Endodermal cell (in vitro differentiated cells): ENCODE data around the gene FYB2. TPM values are rescaled to one million over a fixed set of nuclear protein-coding genes. Genes with fewer than 3 reads are reported as not detected.
"Not testable (repeated sequence)": the region's sequence is repeated elsewhere in the genome, so short reads cannot be mapped to it uniquely, and the experiment has no call there.

Experiments
- DNase-seq: peaks from one replicate; pipeline ENCODE4 v3.0.0-alpha.2; 2017
- H3K27ac ChIP-seq: 2 replicates; pipeline ENCODE4 v1.5.1; 2013; ENCODE audit warnings: mild to moderate bottlenecking, low read depth, low read length, moderate library complexity
- H3K27me3 ChIP-seq: 2 replicates; pipeline ENCODE4 v1.6.1; 2013; ENCODE audit warnings: mild to moderate bottlenecking, low read length, moderate library complexity; ENCODE audit not compliant: insufficient read depth, control insufficient read depth, poor library complexity, severe bottlenecking
- H3K36me3 ChIP-seq: 2 replicates; pipeline ENCODE4 v1.7.0; 2013; ENCODE audit warnings: mild to moderate bottlenecking, low read length, moderate library complexity; ENCODE audit not compliant: control insufficient read depth, insufficient read depth
- H3K4me1 ChIP-seq: one replicate; pipeline ENCODE4 v1.7.0; 2013; ENCODE audit warnings: low read length; ENCODE audit not compliant: control insufficient read depth, insufficient read depth
- H3K4me3 ChIP-seq: 2 replicates; pipeline ENCODE4 v1.5.1; 2013; ENCODE audit warnings: mild to moderate bottlenecking, low read length, moderate library complexity
- H3K9ac ChIP-seq: 2 replicates; pipeline ENCODE4 v1.6.1; 2013; ENCODE audit warnings: mild to moderate bottlenecking, low read length, moderate library complexity; ENCODE audit not compliant: poor library complexity, severe bottlenecking; ENCODE audit errors: extremely low read depth
- H3K9me3 ChIP-seq: 2 replicates; pipeline ENCODE4 v1.6.1; 2013; ENCODE audit warnings: mild to moderate bottlenecking, low read length, moderate library complexity; ENCODE audit not compliant: control insufficient read depth
- H3K27ac Mint-ChIP-seq: 2 replicates; pipeline ENCODE4 v1.8.0; 2020; ENCODE audit warnings: mixed read lengths
- H3K27me3 Mint-ChIP-seq: 2 replicates; pipeline ENCODE4 v1.8.0; 2021; ENCODE audit warnings: mild to moderate bottlenecking, mixed read lengths; ENCODE audit not compliant: insufficient read depth
- H3K36me3 Mint-ChIP-seq: 2 replicates; pipeline ENCODE4 v1.8.0; 2020; ENCODE audit warnings: low read depth, mixed read lengths
- H3K4me1 Mint-ChIP-seq: 2 replicates; pipeline ENCODE4 v1.8.0; 2020; ENCODE audit warnings: mixed read lengths
- H3K4me3 Mint-ChIP-seq: 2 replicates; pipeline ENCODE4 v1.8.0; 2020; ENCODE audit warnings: mild to moderate bottlenecking, moderate library complexity, mixed read lengths
- H3K9me3 Mint-ChIP-seq: 2 replicates; pipeline ENCODE4 v1.8.0; 2020; ENCODE audit warnings: mild to moderate bottlenecking, mixed read lengths
- CTCF ChIP-seq: fragments of 200-600 bp; sonication (generic); conservative IDR thresholded peaks from 2 replicates; pipeline ENCODE4 v1.5.0; 2021; ENCODE audit warnings: antibody characterized with exemption, mild to moderate bottlenecking
- WGBS, 2 experiments: methylation state at CpG; one replicate each; pipeline versions ENCODE4 v1.1.5 to v1.1.7; 2013; ENCODE audit warnings: missing lambda C conversion rate in 2 of 2, mixed read lengths in 1 of 2; ENCODE audit not compliant: insufficient coverage in 1 of 2, insufficient read length in 1 of 2; 5-methylcytosine and 5-hydroxymethylcytosine counted together
- total RNA-seq, 2 donors: library from RNA; stranded (reverse); fragmentation: NEBNext Ultra II Directional in 1 of 2; extraction: Animal tissue kit (Norgen Biotek cat#: 25700) in 1 of 2; gene quantifications; 2 replicates in 1 of 2; 3 replicates in 1 of 2; pipeline ENCODE4 v1.2.1, GENCODE V29; 2021

The FYB2 gene
- total RNA-seq, 2 donors from 2014 or later: 8.2 to 12.0 TPM

DNA sequence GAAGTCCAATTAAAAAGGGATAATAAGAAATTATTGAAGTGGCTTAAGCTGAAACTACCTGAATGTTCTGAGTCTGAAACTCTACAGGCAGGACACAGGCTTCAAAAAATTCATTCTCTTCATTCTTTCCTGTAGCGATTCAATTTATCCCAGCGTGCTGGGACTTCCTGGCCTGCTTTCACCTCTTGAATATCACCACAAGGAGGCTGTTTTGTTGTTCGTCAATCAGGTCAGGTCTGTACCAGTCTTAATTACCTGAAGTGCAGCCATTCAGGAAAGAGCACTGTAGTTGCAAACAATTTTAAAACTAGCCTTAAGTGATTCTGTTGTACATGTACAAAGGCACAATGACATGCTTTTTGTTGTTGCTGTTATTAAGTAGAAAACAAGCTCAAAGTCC, 38.4 kb downstream of the FYB2 start:
- WGBS, 2 experiments: 77 to 78% methylated on average over 3 of the region's 3 CpGs
- Mint-ChIP-seq H3K27ac (no peak overlapping the region), H3K9me3 (no peaks in the 10 kb centered on the region), H3K27me3 (peaks cover 5% of the 10 kb centered on the region), H3K4me1 (peaks cover 2% of the 10 kb centered on the region), H3K36me3 (peaks cover 4% of the 10 kb centered on the region), H3K4me3 (no peak overlapping the region)
- TF ChIP-seq CTCF: peak; percentile 69
- no peak for DNase-seq
- Histone ChIP-seq H3K27ac (no peak overlapping the region), H3K9me3 (no peaks in the 10 kb centered on the region), H3K27me3 (no peaks in the 10 kb centered on the region), H3K4me3 (no peak overlapping the region), H3K4me1 (no peaks in the 10 kb centered on the region), H3K9ac (no peak overlapping the region), H3K36me3 (no peaks in the 10 kb centered on the region)

GRCh38 chr1:56780128-56780750, 39.0 kb downstream of the FYB2 start:
- H3K9me3 Mint-ChIP-seq: no peaks in the 10 kb centered on the region
- Histone ChIP-seq H3K4me3 (no peak overlapping the region), H3K9ac (no peak overlapping the region), H3K36me3 (no peaks in the 10 kb centered on the region), H3K27me3 (no peaks in the 10 kb centered on the region), H3K4me1 (no peaks in the 10 kb centered on the region), H3K27ac (no peak overlapping the region), H3K9me3 (no peaks in the 10 kb centered on the region)
- no peak overlapping the region for H3K4me3 Mint-ChIP-seq
- peaks cover 2% of the 10 kb centered on the region for H3K4me1 Mint-ChIP-seq
- 57 to 77% methylated on average over 1 to 3 of the region's 3 CpGs for WGBS, 2 experiments
- H3K36me3 Mint-ChIP-seq: no peaks in the 10 kb centered on the region
- H3K27me3 Mint-ChIP-seq: no peaks in the 10 kb centered on the region
- no peak for DNase-seq
- no peak for TF ChIP-seq CTCF
- no peak overlapping the region for H3K27ac Mint-ChIP-seq

GRCh38 chr1:56777972-56778371, 41.2 kb downstream of the FYB2 start:
- no peak for DNase-seq
- H3K9me3 Mint-ChIP-seq: no peaks in the 10 kb centered on the region
- no peak overlapping the region for H3K4me3 Mint-ChIP-seq
- no peak for TF ChIP-seq CTCF
- Histone ChIP-seq H3K36me3 (no peaks in the 10 kb centered on the region), H3K4me1 (no peaks in the 10 kb centered on the region), H3K9me3 (no peaks in the 10 kb centered on the region), H3K27me3 (no peaks in the 10 kb centered on the region), H3K4me3 (no peak overlapping the region), H3K27ac (no peak overlapping the region), H3K9ac (no peak overlapping the region)
- H3K36me3 Mint-ChIP-seq: no peaks in the 10 kb centered on the region
- H3K27ac Mint-ChIP-seq: no peak overlapping the region
- H3K4me1 Mint-ChIP-seq: peaks cover 2% of the 10 kb centered on the region
- H3K27me3 Mint-ChIP-seq: peaks cover 2% of the 10 kb centered on the region
- WGBS, 2 experiments: 97% methylated on average over 1 of the region's 1 CpG; no CpG with 5 or more reads in 1 of the 2 experiments

GRCh38 chr1:56774732-56775131, 44.5 kb downstream of the FYB2 start:
- H3K9me3 ChIP-seq, H3K9me3 Mint-ChIP-seq, H3K27me3 ChIP-seq, H3K4me1 ChIP-seq, H3K27me3 Mint-ChIP-seq, H3K27ac Mint-ChIP-seq, H3K36me3 ChIP-seq, H3K4me3 Mint-ChIP-seq, H3K27ac ChIP-seq, H3K4me3 ChIP-seq, H3K36me3 Mint-ChIP-seq, H3K9ac ChIP-seq, H3K4me1 Mint-ChIP-seq, DNase-seq: not testable (repeated sequence)
